ENCODE results near the gene RAMP3. TPM values are rescaled to one million over a fixed set of nuclear protein-coding genes. Genes with fewer than 3 reads are reported as not detected.

The RAMP3 gene
- total RNA-seq, 1 experiment from 2014 or later = not detected

GRCh38 chr7:45185028-45185863 is 27.7 kb downstream of the RAMP3 start:
- Histone ChIP-seq H3K9me2 (replicated peaks; ENCODE audit: low read length) (no peaks in the 10 kb centered on the region), H3K27me3 (ENCODE audit: low read length) (peaks cover 24% of the 10 kb centered on the region), H3F3A (ENCODE audit: low read length, unreplicated experiment) (no peaks in the 10 kb centered on the region), H3K9me3 (ENCODE audit: low read length) (no peaks in the 10 kb centered on the region), H3K4me2 (ENCODE audit: low read length) (no peak overlapping the region), H4K20me1 (ENCODE audit: low read length) (no peaks in the 10 kb centered on the region), H3K9ac (ENCODE audit: low read length) (no peak overlapping the region), H2AFZ (ENCODE audit: low read length) (no peak overlapping the region), H3K4me1 (ENCODE audit: insufficient read depth, low read length) (no peaks in the 10 kb centered on the region), H3K79me2 (ENCODE audit: low read length) (no peaks in the 10 kb centered on the region), H3K4me3 (ENCODE audit: low read length) (no peak overlapping the region), H3K27ac (ENCODE audit: low read length) (no peak overlapping the region), H3K36me3 (ENCODE audit: low read depth, low read length) (no peaks in the 10 kb centered on the region)
- no peak for TF ChIP-seq CTCF (conservative IDR thresholded peaks at IDR 0.05; ENCODE audit: low read depth, low read length)
- TF ChIP-seq EZH2phosphoT487 (IDR thresholded peaks at IDR 0.05; ENCODE audit: borderline replicate concordance, low read length) = no peak
- TF ChIP-seq EZH2 (IDR thresholded peaks at IDR 0.05; ENCODE audit: low read length, unreplicated experiment) = no peak
- CTCF ChIA-PET = no interaction called here
- DNase-seq = no peak
- no peak for ATAC-seq
- no TSS peak for BruUV-seq (replicated peaks)
- intact Hi-C loops (cut with micrococcal nuclease) = no loop called here
- POLR2A ChIA-PET (ENCODE audit: unreplicated experiment) = no interaction called here

GRCh38 chr7:45185864-45186250 is 28.3 kb downstream of the RAMP3 start:
- no peaks in the 10 kb centered on the region for H3K79me2 ChIP-seq (ENCODE audit: low read length)
- peaks cover 18% of the 10 kb centered on the region for H3K27me3 ChIP-seq (ENCODE audit: low read length)
- H3K9me3 ChIP-seq (ENCODE audit: low read length) = no peaks in the 10 kb centered on the region
- no peaks in the 10 kb centered on the region for H3K4me1 ChIP-seq (ENCODE audit: insufficient read depth, low read length)
- no peak overlapping the region for H3K4me2 ChIP-seq (ENCODE audit: low read length)
- H3K9me2 ChIP-seq (replicated peaks; ENCODE audit: low read length) = no peaks in the 10 kb centered on the region
- no peaks in the 10 kb centered on the region for H3K36me3 ChIP-seq (ENCODE audit: low read depth, low read length)
- no peak overlapping the region for H3K4me3 ChIP-seq (ENCODE audit: low read length)
- H4K20me1 ChIP-seq (ENCODE audit: low read length) = no peaks in the 10 kb centered on the region
- no peak for TF ChIP-seq EZH2phosphoT487 (IDR thresholded peaks at IDR 0.05; ENCODE audit: borderline replicate concordance, low read length)
- no peak for TF ChIP-seq CTCF (conservative IDR thresholded peaks at IDR 0.05; ENCODE audit: low read depth, low read length)
- no peak for TF ChIP-seq EZH2 (IDR thresholded peaks at IDR 0.05; ENCODE audit: low read length, unreplicated experiment)
- intact Hi-C loops (cut with micrococcal nuclease) = no loop called here
- CTCF ChIA-PET = no interaction called here
- BruUV-seq (replicated peaks) = no TSS peak
- POLR2A ChIA-PET (ENCODE audit: unreplicated experiment) = no interaction called here
- H3F3A ChIP-seq (ENCODE audit: low read length, unreplicated experiment) = no peaks in the 10 kb centered on the region
- H3K27ac ChIP-seq (ENCODE audit: low read length) = no peak overlapping the region
- no peak overlapping the region for H2AFZ ChIP-seq (ENCODE audit: low read length)
- ATAC-seq (no peak), DNase-seq (no peak)
- H3K9ac ChIP-seq (ENCODE audit: low read length) = no peak overlapping the region

- ChIA-PET CTCF (no interaction called here), POLR2A (ENCODE audit: unreplicated experiment) (no interaction called here)
- H3K4me2 ChIP-seq (ENCODE audit: low read length) = no peak overlapping the region
- intact Hi-C loops (cut with micrococcal nuclease) = no loop called here
- no peak overlapping the region for H3K9ac ChIP-seq (ENCODE audit: low read length)
- TF ChIP-seq EZH2 (IDR thresholded peaks at IDR 0.05; ENCODE audit: low read length, unreplicated experiment) (no peak), EZH2phosphoT487 (IDR thresholded peaks at IDR 0.05; ENCODE audit: borderline replicate concordance, low read length) (no peak), CTCF (conservative IDR thresholded peaks at IDR 0.05; ENCODE audit: low read depth, low read length) (no peak)
- no peaks in the 10 kb centered on the region for H3K9me3 ChIP-seq (ENCODE audit: low read length)
- H3K27ac ChIP-seq (ENCODE audit: low read length) = no peak overlapping the region
- no peaks in the 10 kb centered on the region for H3K4me1 ChIP-seq (ENCODE audit: insufficient read depth, low read length)
- H3K36me3 ChIP-seq (ENCODE audit: low read depth, low read length) = no peaks in the 10 kb centered on the region
- no peak overlapping the region for H2AFZ ChIP-seq (ENCODE audit: low read length)
- no peaks in the 10 kb centered on the region for H4K20me1 ChIP-seq (ENCODE audit: low read length)
- ATAC-seq = no peak
- H3K4me3 ChIP-seq (ENCODE audit: low read length) = no peak overlapping the region
- no peaks in the 10 kb centered on the region for H3K79me2 ChIP-seq (ENCODE audit: low read length)
- no peaks in the 10 kb centered on the region for H3F3A ChIP-seq (ENCODE audit: low read length, unreplicated experiment)
- H3K27me3 ChIP-seq (ENCODE audit: low read length) = peaks cover 13% of the 10 kb centered on the region
- H3K9me2 ChIP-seq (replicated peaks; ENCODE audit: low read length) = no peaks in the 10 kb centered on the region
- no peak for DNase-seq
- BruUV-seq (replicated peaks) = no TSS peak
Observed at GRCh38 chr7:45186261-45186813, 28.7 kb downstream of the RAMP3 start.
